Urothelium cell line (cell line): Measurements from ENCODE around the gene CRISP3.
"Not testable (repeated sequence)": the region's sequence is repeated elsewhere in the genome, so short reads cannot be mapped to it uniquely, and the experiment has no call there.

Experiments used
- DNase-seq: peaks from one replicate; pipeline ENCODE4 v3.0.0; 2011; ENCODE audit warnings: low spot score, mixed read lengths
- FAIRE-seq: peaks from 2 replicates; lab custom pipeline; 2011; peaks lifted over from hg19 to GRCh38; lab: Jason Lieb, UNC

The CRISP3 gene, protein sequence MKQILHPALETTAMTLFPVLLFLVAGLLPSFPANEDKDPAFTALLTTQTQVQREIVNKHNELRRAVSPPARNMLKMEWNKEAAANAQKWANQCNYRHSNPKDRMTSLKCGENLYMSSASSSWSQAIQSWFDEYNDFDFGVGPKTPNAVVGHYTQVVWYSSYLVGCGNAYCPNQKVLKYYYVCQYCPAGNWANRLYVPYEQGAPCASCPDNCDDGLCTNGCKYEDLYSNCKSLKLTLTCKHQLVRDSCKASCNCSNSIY

DNA sequence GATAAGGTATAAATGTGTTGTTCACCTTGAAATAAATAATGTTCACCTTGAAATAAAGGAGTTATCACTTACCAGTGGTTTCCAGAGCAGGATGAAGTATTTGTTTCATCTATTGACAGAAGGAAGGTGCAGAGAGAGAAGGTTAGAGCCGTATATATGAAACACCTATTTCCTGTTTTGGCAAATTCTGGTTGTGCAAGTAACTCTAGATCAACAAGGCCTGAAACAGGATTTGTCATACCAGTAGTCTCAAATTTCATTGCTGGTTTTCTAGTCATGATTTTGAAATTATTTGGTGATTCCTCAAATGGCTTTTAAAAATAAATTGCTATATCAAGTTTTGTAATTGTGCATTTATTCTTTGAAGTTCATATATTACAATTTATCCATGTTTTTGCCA, at the start of gene CRISP3:
Gene CRISP3 (minus strand): TSS at position 130 of the 400 bp plus-strand sequence. CDS start 21 bp downstream, at position 109.
- FAIRE-seq (no peak), DNase-seq (no peak)

DNA sequence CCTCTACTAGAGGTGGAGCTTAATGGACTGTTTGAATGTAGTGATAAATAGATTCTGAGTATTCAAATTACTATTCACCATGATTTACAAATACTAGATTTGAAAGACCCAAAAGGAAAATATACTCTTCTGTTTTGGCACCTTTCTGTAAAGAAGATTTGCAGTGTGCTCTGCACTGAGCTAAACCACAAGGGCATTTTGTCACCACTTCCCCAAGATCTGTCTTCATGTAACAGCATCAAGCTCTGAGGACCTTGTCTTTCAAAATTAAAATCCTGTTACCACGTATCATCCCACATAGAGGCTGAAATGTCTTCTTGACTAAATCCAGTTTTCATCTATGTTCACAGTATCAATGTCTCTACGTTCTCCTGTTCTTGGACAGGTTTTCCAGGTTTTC, 46.2 kb upstream of the CRISP3 start:
- DNase-seq (no peak), FAIRE-seq (no peak)

DNA sequence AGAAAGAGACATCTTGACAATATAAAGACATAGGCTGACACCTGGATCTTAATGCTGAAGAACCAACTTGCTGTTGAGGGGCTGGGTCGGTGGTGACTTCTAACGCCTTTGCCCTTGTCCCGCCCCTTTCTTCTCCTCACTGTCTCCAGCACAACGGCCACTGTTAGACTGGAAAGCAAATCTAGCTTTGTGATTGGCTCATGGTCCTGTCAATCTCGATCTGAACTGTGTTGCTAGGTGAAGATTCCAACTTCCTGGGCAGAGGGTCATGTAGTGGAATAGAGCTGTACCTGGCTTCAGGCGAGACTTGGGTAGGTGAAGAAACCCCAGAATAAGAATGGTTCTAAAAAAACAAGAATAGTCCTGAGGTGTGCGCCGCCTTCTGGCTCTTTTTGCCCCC, 43.0 kb upstream of the CRISP3 start, which contains the start of gene PGK2:
Gene PGK2 (minus strand): TSS at position 110 of the 400 bp plus-strand sequence. CDS start 98 bp downstream, at position 12.
- DNase-seq: peak; percentile 23

DNA sequence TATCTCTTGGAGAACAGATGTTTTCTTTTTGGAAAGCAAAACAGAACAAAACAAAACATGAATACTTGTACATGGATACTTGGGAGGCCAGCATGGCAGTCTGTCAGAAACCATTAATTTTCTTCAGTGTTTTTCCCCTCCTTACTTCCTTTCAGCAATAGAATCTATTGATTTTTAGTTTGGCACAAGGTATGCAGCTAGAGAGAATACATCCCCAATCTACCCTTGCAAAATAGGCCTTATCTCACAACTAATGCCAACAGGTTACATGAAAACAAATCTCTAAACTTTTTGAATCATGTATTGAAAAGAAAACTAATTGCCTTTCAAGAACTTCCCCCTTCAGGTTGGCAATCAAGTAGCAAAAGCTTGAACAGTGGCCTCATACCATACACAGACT, 40.1 kb upstream of the CRISP3 start:
- no peak for DNase-seq
- FAIRE-seq: no peak

More for the DNA sequence above, 43.0 kb upstream of the CRISP3 start, which contains the start of gene PGK2:
- FAIRE-seq: no peak

DNA sequence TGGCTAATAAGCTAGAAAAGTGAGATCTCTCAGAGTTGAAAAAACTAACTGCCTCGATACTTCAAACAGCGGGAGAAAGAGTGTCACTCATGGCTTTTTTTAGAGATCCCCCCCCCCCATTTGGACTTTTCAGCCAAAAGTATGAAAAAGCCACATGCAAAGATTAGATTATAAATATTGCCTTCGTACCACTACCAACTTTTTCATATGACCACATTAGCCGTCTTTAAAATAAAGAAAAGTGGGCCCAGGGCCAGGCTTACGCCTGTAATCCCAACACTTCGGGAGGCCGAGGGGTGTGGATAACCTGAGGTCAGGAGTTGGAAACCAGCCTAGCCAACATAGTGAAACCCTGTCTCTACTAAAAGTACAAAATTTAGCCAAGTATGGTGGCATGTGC, 38.5 kb upstream of the CRISP3 start:
- no peak for FAIRE-seq
- no peak for DNase-seq

DNA sequence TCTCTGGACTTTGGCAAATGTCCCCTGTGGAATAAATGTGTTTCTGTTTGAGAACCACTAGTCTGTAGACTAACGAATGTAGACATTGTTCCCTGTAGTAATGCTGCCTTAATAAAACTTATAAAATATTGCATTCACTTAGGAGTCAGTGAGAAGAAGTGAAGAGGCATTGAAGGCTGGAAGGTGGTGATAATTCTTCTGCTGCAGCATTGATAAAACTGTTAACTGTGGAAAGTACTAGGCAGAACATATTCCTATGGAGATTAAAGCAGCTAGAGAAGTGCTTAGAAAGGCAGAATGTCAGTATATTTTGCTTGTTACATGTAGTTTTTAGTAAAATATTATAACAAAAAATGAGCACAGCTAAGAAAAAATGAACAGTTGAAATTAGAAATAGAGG, 38.1 kb upstream of the CRISP3 start:
- DNase-seq (no peak), FAIRE-seq (no peak)

DNA sequence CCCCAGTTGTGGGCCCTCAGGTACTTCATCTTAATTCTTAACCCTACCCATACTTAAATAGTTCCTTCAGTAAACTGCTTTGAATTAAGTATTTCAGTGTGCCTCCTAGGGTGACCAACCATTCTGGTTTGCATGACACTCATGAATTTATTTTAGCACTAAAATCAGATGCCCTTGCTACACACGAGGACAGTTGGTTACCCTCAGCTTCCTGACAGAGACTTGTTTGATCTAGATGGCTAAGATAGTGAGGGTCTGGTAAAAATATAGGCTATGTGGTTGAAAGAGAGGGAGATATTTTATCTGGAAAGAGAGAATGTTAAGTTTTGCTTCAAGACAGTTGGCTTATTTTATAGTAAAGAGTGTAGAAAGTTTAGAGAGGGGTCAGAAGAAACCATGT, 32.3 kb upstream of the CRISP3 start:
- no peak for FAIRE-seq
- DNase-seq: no peak

DNA sequence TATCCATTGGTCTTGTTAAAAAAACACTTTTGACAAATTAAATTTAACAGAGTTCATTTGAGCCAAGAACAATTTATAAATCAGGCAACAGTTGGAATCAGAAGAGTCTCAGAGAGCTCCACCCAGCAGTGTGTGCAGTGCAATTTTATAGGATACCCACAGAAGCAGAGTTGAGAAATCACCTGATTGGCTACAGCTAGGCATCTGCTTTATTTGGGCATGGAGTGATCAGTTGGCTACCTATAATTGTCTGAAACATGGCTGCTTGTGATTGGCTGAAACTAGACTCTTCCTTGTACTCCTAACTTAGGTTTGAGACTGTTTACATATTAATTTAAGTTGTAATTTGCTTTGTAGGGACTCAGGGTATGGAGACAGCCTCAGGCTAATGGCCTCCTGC, 30.9 kb upstream of the CRISP3 start:
- DNase-seq (no peak), FAIRE-seq (no peak)

DNA sequence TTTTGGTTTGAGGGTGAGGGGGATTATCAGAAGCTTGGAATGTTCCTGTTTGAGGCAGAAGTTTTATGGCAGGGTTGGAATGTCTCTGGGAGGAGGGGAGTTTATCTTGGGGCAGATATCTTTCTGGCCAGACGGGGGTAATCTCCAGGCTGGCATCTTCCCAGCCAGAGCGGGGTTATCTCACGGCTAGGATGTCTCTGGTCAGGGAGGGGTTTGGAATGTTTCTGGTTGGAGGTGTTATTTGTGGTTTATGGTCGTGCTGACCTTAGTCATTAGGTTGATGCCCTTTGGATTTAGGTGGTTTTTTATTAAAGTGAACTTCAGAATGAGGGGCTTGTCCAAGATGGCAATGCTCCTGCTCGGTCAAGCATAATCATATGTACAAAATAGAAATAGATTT, 28.1 kb upstream of the CRISP3 start:
- FAIRE-seq (no peak), DNase-seq (peak; percentile 26)

DNA sequence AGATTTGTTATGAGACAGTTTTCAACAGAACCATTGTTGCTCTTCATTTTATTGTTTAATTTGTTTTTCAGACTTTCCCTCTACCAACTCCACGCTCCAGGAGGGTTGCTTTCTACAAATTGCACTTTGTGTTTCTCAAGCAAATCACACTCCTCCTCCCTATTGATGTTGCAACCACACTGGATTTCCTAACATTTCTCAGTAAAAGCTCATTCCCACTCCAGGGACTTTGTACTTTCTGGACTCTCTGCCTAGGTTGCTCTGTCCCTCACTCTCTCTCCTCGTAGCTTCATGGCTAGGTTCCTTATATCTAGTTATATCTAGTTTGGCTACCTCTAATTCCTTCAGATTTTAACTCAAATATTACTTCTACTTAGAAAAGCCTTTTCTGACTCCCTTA, 22.6 kb upstream of the CRISP3 start:
- DNase-seq (no peak), FAIRE-seq (no peak)

DNA sequence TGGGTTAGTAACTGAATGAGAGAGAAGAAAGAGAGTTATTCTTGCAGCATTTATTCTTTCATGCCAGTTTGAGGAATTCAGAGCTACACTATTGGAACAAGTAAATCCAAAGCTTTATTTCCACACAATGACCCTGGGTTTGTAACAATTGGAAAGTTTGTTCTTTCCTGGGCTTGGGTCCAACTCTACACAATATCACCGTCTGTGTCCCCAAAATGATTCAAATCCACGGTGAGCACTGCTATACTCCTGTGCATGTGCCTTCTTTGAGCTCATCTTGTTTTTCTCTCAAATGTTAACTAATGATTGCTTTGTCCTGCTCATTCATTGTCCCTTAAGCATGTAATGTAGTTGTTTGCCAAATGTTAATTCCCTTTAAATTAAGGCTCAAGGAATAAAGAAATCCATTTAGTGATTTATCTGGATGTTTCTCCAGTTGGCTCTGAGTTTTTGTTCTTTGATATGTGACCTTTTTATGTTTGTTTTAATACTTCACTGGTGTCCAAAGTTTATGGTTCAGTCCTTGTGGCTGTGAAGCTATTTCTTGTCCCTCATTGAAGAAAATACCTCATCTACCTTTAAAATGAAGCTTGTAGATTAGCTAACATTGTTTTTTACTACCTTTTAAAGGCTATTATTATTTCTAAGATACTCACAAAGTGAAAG, 20.5 kb upstream of the CRISP3 start:
- DNase-seq (no peak), FAIRE-seq (no peak)

DNA sequence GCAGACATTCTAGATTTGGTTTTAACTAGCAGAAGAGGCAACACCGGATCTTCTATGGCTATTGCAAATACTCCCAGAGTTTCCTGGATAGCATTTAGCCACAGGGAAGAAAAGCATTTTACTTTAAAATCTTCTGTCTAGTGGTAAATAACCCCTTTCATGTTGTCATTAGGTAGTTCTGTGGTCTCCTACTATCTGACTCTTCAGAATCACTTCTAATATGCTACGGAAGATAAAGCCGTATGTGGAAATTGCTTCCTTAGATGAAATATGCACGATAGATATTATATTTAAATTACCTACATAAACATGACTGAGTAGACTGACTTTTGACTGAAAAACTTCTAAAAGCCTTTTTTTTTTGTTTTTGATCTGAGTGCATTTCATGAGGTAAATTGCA, 759 bp downstream of the CRISP3 start:
- FAIRE-seq: no peak
- no peak for DNase-seq

DNA sequence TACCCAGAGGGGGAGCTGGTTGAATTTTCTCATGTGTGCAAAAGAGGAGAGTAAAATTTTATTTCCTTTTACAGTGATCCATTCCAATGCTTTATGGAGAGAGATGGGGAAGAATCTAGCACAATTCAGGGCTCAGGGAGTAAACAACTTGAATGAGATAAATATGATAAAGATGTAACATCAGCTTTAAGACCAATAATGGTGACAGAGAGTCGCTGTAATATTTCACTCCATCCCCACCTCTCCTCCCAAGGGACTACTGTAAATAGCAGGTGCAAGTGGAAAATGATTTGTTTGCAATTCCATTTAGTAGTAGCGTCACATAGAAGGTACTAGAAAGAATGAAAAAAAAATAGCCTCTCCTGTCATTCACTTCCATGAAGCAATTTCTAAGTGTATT, 4.8 kb downstream of the CRISP3 start:
- DNase-seq (no peak), FAIRE-seq (no peak)

DNA sequence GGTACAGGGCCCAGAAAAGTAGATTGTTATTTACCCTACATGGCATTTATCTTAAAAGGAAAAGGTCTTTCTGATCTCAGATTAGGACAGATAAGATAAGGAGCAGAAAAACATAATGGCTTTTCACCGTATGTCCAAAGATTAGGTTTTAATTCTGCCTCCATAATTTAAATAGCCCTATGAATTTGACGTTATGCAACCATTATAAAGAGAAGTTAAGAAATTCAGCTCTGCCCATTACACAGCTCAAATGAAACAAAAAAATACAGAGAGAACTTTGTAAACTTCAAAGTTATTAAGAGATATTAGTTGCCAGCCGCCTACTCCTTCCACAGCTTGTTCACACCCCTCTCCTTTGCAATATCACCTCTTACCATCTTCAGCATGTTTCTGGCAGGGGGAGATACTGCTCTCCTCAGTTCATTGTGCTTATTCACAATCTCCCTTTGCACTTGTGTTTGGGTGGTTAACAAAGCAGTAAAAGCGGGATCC, 8.1 kb downstream of the CRISP3 start:
- FAIRE-seq: no peak

DNA sequence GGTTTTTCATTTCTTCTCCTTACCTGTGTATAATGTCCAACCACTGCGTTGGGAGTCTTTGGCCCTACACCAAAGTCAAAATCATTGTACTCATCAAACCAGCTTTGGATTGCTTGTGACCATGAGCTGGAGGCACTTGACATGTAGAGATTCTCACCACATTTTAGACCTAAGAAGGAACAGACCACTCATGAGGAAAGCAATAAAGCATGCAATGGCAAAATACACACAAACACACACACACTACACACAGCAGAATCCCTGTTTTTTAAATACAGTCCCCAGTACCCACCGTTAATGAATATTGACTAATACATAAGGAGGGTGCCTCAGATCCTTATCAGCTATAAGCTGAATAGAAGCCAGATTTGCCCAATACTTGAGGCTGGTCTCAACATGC, 10.5 kb downstream of the CRISP3 start:
- DNase-seq (no peak), FAIRE-seq (no peak)

More for the DNA sequence above, 8.1 kb downstream of the CRISP3 start:
- no peak for DNase-seq

DNA sequence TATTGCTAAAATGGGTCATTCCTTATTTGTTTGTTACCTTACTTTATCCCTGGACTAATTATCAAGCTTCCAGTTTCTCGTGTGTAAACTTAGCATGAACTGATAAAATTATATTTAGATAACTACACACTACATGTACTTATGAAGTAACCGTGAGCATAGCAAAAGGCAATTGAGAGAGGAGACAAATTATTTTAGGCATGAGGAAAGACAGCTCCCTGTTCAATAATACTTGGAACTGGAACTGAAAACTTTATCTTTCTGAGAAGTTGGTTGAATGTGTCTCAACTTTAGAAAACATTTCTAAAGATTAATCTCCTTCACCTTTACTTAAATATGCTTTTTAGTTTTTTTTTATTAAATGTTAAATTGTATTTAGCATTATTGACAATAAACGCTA, 11.4 kb downstream of the CRISP3 start:
- DNase-seq (no peak), FAIRE-seq (no peak)

DNA sequence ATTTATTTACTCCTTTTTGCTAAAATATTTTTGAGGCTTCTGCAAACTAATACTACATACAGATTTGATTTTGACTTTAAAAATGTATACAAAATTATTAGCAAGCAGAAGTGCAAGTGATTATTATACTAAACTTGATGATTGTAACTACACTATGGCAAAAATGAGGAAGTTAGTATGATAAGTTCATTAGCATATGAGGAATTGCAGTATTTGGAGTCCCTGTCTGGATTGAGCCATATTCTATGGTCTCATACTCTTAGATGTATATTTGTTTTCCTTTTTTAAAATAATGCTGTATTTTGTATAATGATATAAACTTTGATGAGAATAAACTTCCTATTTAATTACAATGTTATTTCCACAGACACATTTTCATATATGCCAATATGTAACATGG, 13.9 kb downstream of the CRISP3 start:
- no peak for DNase-seq
- no peak for FAIRE-seq

DNA sequence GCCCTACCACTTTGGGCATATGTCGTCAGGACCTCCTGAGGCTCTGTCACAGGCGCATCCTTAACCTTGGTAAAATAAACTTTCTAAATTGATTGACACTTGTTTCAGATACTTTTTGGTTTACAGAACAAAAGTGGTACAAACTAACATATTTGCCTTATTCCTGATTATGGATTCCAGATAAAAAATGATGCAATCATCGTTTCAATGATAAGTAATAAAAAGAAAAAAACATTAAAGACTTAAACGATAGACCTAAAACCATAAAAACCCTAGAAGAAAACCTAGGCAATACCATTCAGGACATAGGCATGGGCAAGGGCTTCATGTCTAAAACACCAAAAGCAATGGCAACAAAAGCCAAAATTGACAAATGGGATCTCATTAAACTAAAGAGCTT, 20.3 kb downstream of the CRISP3 start:
- DNase-seq, FAIRE-seq: not testable (repeated sequence)

DNA sequence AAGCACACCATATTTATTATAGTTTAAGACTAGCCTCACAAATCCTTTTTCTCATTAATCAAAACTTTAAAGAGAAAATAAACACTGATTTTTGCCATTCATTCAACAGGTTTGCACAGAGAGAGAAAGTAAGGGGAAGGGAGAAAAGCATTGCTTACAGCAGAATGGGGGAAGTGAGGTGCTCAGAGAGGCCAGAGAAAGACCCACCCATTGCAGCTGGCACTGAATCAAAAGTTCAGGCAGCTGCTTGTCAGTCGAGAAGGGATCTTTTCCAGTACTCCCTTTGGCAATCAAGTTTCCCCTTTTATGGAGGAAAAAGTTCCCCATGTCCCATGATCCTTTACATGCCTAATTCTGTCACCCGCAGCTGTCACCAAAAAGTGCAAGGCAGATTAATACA, 22.9 kb downstream of the CRISP3 start:
- no peak for DNase-seq
- FAIRE-seq: no peak

DNA sequence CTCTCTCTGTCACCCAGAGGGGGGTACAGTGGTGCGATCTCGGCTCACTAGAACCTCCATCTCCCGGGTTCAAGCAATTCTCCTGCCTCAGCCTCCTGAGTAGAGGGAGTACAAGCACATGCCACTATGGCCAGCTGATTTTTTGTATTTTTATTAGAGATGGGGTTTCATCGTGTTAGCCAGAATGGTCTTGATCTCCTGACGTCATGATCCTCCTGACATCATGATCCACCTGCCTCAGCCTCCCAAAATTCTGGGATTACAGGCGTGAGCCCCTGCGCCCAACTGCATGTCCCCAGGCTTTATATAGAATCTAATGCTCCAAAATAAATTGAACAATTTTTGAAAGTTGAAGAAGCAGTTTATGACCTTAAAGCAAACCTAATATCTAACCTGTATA, 23.8 kb downstream of the CRISP3 start:
- no peak for FAIRE-seq

DNA sequence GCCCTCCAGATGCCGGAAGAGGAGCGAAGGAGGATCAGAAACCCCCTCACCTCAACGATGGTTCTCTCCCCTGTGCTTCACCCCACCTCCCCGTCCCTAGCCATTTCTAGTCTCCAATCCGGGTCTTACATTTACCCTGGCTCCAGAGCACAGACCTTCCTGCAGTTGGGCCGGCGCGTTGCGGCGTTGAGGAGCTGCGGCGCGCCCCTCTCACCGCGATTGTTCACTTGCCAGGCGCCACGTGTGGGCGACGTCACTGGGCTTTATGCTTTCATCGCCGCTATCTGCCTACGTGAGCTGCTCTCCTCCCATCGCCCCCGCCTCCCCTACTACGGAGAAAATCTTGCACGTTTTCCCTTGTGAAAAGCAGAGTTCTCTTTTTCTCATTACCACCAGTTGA, 30.8 kb downstream of the CRISP3 start, which contains the start of gene CRISP2:
Gene CRISP2 (minus strand): TSS at position 198 of the 400 bp plus-strand sequence. CDS start 4,347 bp downstream, outside the sequence.
- FAIRE-seq (no peak), DNase-seq (peak; percentile 30)

More for the DNA sequence above, 23.8 kb downstream of the CRISP3 start:
- no peak for DNase-seq

DNA sequence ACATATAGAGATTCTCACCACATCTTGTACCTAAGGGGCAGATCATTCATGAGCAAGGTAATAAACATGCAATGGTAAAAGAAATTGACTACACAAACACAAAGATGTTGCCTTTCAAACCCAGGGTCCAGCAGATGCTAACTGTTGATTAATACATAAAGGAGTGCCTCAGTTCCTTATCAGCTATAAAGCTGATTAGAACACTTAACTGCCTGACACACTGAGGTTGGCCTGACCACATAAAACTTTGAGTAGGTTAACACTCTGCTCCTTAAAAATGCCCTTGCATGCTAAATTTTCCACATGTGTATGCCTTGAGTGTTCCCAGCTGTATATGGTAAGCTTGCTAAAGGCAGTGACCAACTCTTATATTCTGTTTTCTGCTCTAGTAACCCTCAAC, 45.7 kb downstream of the CRISP3 start:
- DNase-seq (no peak), FAIRE-seq (no peak)
